ENCODE measurements around the gene SULT1A1.
"Not testable (repeated sequence)": the region's sequence is repeated elsewhere in the genome, so short reads cannot be mapped to it uniquely, and the experiment has no call there.

Gene SULT1A1

DNA sequence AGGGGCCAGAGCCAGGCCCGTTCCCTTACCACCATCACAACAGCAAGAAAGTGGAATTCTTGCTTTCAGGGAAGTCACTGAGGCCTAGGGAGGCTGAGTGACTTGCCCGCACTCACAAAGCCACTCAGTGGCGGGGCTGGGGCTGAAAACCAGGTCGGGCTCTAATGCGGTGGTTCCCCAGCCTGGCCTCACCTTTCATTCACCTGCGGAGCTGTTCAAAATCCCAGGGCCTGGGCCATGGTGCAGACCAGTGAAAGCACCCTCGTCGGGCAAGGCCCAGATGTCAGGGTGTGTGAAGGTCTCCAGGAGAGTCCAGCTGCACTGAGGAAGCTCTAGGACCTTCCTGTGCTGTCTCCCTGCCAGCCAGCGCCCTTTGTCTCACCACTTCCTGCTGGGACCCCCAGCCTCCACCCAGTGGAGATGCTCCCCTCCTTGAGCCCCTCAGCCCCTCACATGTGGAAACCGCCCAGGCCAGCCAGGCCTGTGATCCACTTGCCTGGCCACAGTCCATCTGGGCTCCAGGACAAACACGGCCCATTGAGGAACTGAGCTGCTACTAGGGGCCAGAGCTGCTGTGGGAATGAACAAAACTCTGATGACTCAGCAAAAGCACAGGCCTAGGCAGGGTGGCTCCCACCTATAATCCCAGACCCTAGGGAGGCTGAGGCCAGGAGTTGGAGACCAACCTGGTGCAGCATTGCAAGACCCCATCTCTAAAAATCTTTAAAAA, 812 bp downstream of the SULT1A1 start:
- not testable (repeated sequence) for DNase-seq (ENCODE audit: low read depth in 2 of 2)

DNA sequence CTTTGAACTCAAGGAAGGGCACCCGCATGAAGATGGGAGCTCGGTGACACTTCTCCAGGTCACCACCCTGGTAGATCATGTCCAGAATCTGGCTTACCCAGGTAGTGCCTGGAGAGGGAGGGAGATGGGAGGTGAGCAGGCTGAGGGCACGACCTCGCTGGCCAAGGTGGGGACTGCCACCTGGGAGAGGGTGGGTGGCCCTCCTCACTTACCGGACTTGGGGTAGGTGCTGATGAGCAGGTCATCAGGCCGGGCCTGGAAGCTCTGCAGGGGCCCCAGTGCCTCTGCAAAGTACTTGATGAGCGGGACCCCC, 1.4 kb downstream of the SULT1A1 start:
- not testable (repeated sequence) for DNase-seq (ENCODE audit: low read depth in 2 of 2)

GRCh38 chr16:28607681-28608495, 2.0 kb downstream of the SULT1A1 start:
- DNase-seq (ENCODE audit: low read depth in 2 of 2) = not testable (repeated sequence)

DNA sequence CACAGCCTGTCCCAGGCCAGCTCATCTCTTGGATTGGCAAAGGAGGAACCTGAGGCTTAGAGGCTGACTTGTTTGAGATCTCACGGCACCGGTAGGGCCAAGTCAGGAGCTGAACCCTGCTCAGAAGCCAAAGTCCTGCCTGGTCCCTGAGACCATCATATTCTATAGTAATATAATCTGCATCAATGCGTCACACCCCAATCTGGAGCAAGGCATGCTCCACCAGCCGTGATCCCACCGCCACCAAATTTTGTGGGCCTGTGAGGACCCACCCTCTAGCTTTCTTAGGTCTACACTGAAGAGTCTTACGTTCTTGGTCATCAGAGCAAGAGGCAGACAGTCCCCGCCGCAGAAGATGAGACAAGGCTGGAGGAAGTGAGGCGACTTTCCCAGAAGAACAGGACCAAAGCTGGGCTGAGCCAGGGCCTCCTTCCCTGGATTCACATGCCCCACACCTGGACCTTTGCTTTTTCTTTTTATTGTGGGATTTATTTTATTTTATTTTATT, 2.7 kb downstream of the SULT1A1 start:
- DNase-seq (ENCODE audit: low read depth in 2 of 2) = no peak

DNA sequence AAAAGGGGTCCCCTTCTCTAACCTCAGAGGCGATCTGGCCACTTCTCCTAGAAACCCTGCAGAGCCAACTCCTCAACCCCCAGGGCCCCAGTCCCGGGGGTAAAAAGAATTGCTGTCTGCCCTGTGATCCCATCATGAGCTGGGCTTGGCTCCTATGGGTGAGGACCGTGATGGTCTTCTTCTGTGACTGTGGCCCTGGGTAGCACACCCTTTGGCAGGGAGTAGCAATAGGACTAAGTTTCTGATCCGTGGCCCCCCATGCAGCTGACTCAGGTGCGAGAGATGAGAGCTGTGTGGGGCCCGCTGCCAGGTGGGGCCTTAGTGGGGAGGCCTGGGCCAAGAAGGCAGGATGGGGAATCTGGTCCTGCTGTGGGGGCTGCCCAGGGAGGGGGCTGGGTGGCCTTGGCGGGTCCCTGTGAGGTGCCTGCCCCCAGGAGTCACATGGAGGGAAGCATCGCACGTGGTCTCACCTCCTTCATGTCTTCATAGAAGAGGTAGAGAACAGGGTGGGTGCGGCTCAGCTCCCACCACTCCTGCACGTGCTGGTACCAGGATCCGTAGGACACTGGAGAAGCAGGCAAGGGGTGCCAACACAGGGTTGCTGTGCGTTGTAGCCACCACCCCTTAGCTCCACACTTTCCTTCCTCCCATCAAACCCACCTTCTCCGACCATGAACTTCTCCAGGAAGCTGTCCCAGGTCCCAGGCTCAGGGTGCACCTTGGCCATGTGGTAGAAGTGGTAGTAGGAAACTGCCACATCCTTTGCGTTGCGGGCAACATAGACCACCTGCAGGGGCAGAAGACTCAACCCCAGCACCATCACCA, 3.3 kb downstream of the SULT1A1 start:
- no peak for DNase-seq (ENCODE audit: low read depth in 2 of 2)

GRCh38 chr16:28604186-28604565, 5.7 kb downstream of the SULT1A1 start:
- DNase-seq (ENCODE audit: low read depth in 2 of 2) = no peak

GRCh38 chr16:28603381-28604185, 6.3 kb downstream of the SULT1A1 start:
- no peak for DNase-seq (ENCODE audit: low read depth in 2 of 2)

DNA sequence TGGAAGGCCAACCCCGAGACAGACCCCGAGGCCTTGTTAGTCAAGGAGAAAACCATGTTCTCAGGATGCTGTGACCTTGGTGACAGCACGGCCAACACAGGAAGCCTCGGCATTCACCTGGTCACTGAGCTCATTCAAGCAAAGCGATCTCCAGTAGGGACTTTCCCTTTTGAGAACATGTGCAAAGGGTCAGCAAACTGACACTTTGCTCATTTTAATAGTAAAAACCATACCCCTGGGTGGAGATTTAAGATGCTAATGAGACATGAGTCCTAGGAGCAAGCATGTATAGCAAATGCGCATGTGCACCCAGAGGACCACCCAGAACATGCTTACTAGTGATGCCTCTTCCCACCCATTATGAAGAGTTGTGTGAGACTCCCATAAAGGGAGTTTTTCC, 7.3 kb downstream of the SULT1A1 start:
- DNase-seq (ENCODE audit: low read depth in 2 of 2) = no peak

GRCh38 chr16:28602062-28602461, 7.8 kb downstream of the SULT1A1 start:
- not testable (repeated sequence) for DNase-seq (ENCODE audit: low read depth in 2 of 2)

DNA sequence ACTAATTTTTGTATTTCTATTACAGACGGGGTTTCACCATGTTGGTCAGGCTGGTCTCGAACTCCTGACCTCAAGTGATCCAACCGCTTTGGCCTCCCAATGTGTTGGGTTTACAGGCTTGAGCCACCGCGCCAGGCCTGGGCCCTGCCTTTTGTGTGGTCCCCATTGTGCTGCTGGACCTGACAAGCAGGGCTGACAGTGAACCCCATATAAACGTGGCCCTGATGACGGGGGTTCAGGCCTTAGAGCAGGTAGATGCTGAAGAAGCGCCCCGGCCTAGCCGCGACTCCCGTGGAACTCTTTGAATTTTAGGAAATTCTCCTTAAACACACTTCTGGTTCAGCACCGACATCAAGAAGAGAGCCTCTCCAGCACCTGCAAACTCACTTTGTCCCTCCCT, 8.3 kb downstream of the SULT1A1 start:
- DNase-seq (ENCODE audit: low read depth in 2 of 2) = not testable (repeated sequence)

DNA sequence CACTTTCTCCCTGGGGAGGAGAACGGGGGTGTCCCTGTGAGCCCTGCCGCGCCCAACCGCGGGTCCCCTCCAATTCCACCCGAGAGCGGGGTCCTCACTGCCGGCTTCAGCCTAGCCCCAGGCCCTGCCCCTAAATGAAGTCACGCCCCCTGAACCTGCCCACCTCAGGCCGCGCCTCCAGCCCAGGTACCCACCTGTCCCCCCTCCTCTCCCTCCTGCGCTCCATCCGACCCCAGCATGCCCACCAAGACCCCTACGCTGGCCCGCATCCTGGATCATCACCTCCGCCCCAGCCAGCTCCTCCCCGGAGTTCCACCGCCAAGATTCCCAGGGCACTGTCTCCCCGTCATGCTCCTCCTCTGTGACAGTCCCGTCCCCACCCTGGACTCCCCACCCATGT, 8.9 kb downstream of the SULT1A1 start:
- not testable (repeated sequence) for DNase-seq (ENCODE audit: low read depth in 2 of 2)

GRCh38 chr16:28599377-28600285, 10.2 kb downstream of the SULT1A1 start:
- not testable (repeated sequence) for DNase-seq (ENCODE audit: low read depth in 2 of 2)

DNA sequence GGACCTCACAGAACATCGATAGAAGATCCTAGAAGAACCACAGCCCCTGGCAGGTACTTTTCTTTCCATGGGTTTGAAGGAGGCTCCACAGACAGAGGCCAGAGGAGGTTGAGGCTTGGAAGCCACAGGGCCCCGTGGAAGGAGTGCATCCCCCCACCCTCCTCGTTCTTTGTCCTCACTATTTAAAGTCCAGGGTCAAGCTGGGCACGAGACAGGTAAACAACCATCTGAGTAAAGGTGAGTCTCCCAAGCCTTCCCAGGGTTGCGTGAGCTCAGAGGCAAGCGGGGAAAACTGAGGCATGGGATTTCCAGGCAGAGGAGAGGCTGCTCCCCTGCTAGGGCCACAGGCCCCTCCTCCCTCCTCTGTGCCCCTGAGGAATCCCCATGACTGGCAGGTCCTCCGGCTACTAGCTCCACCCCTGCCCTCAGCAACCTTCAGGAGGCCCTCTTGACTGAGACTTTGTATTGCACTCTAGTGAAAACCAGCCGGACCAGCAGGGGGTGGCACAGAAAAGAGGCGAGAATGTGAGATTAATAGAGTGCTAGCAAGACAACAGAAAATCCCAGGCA, 12.1 kb downstream of the SULT1A1 start:
- DNase-seq (ENCODE audit: low read depth in 2 of 2) = no peak

DNA sequence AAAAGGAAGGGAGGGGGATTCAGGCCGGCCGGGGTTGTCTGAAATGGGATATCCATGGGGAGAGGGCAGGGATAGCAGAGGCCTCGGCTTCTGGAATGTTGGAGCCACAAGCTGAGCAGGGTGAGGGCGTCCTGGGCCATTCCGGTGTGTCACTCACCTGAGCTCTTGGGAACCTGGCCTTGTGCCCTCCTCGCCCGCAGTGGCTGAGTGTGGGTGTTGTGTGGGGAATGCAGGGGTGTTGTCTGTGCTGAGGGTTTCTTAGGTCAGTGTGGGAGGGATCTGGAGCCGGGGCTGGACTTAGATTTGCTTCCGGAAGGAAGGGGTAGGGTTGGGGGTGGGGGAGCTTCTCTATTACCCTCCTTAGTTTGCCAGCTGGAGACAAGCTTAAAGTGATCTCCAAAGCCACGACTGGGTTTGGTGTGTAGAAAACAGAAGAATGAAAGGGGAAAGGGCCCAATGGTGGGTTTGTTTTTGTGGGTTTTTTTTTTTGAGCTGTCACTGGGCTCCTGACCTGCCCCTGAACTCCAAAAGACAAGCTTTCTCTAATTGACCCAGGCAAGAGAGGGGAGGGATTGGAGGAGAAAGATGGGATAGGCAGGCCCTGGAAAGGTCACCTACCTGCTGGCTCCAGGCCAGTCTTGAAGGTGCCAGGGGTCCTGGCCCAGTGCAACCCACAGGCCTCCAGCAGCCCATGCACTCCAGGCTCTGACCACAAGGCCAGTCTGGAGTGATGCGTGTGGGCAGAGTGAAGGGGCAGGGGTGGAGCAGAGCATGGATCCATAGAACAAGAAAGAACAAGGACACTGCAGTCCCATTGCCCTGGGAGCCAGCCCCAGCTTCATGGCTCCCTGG, 12.8 kb downstream of the SULT1A1 start, which contains the start of gene SULT1A2:
TSS of gene SULT1A2 (minus strand) at position 211 of the 852 bp plus-strand sequence. CDS start 1,120 bp downstream, outside the sequence.
- no peak for DNase-seq (ENCODE audit: low read depth in 2 of 2)

GRCh38 chr16:28596115-28596630, 13.7 kb downstream of the SULT1A1 start:
- no peak for DNase-seq (ENCODE audit: low read depth in 2 of 2)

GRCh38 chr16:28595451-28595850, 14.4 kb downstream of the SULT1A1 start:
- not testable (repeated sequence) for DNase-seq (ENCODE audit: low read depth in 2 of 2)

- DNase-seq (ENCODE audit: low read depth in 2 of 2) = no peak
These were observed 16.8 kb downstream of the SULT1A1 start for GRCh38 chr16:28592979-28593553.

- DNase-seq (ENCODE audit: low read depth in 2 of 2) = no peak
These were observed 17.3 kb downstream of the SULT1A1 start for GRCh38 chr16:28592511-28592910.
